HG03097 (cell line): ENCODE measurements around the gene RXYLT1.
"Not testable (repeated sequence)": the region's sequence is repeated elsewhere in the genome, so short reads cannot be mapped to it uniquely, and the experiment has no call there.

Experiments used
- ATAC-seq: cut with Tn5 transposase; IDR thresholded peaks from one replicate; pipeline ENCODE4 v1.9.1; 2021; ENCODE audit not compliant: unreplicated experiment, low FRiP score

RXYLT1 gene

GRCh38 chr12:63779498-63780481 is at the start of gene RXYLT1:
TSS of gene RXYLT1 (plus strand) at chr12:63779909. CDS start at chr12:63779961, 52 bp downstream.
- peak; percentile 97 for ATAC-seq

GRCh38 chr12:63732779-63733178 is 46.9 kb upstream of the RXYLT1 start:
- not testable (repeated sequence) for ATAC-seq

- ATAC-seq, result not testable (repeated sequence)
Observed at GRCh38 chr12:63733585-63733984, 46.1 kb upstream of the RXYLT1 start.

- ATAC-seq, result not testable (repeated sequence)
Observed at GRCh38 chr12:63740551-63740950, 39.2 kb upstream of the RXYLT1 start.

- not testable (repeated sequence) for ATAC-seq
Observed at GRCh38 chr12:63741431-63741830, 38.3 kb upstream of the RXYLT1 start.

GRCh38 chr12:63744110-63744509 is 35.6 kb upstream of the RXYLT1 start:
- ATAC-seq, result not testable (repeated sequence)

GRCh38 chr12:63746470-63746869 is 33.2 kb upstream of the RXYLT1 start:
- not testable (repeated sequence) for ATAC-seq

GRCh38 chr12:63747136-63747535 is 32.6 kb upstream of the RXYLT1 start:
- ATAC-seq, result not testable (repeated sequence)

GRCh38 chr12:63747553-63747952 is 32.2 kb upstream of the RXYLT1 start:
- ATAC-seq, result no peak

- no peak for ATAC-seq
Observed at GRCh38 chr12:63752283-63752682, 27.4 kb upstream of the RXYLT1 start.

- no peak for ATAC-seq
Observed at GRCh38 chr12:63752841-63753240, 26.9 kb upstream of the RXYLT1 start.

- no peak for ATAC-seq
Observed at GRCh38 chr12:63753743-63754142, 26.0 kb upstream of the RXYLT1 start.

- no peak for ATAC-seq
Observed at GRCh38 chr12:63764481-63764880, 15.2 kb upstream of the RXYLT1 start.

GRCh38 chr12:63766498-63766897 is 13.2 kb upstream of the RXYLT1 start:
- no peak for ATAC-seq

GRCh38 chr12:63770375-63770774 is 9.3 kb upstream of the RXYLT1 start:
- no peak for ATAC-seq

GRCh38 chr12:63777340-63777739 is 2.4 kb upstream of the RXYLT1 start:
- no peak for ATAC-seq

- no peak for ATAC-seq
Observed at GRCh38 chr12:63782466-63782865, 2.8 kb downstream of the RXYLT1 start.

GRCh38 chr12:63787306-63787705 is 7.6 kb downstream of the RXYLT1 start:
- ATAC-seq, result no peak

GRCh38 chr12:63790608-63790945 is 10.9 kb downstream of the RXYLT1 start:
- ATAC-seq, result no peak

GRCh38 chr12:63792338-63792737 is 12.6 kb downstream of the RXYLT1 start:
- ATAC-seq, result no peak

GRCh38 chr12:63795032-63795687 is 15.5 kb downstream of the RXYLT1 start:
- ATAC-seq, result no peak

- no peak for ATAC-seq
Observed at GRCh38 chr12:63795944-63796343, 16.2 kb downstream of the RXYLT1 start.
